ENCODE measurements around the gene FBXO31. TPM values are rescaled to one million over a fixed set of nuclear protein-coding genes. Genes with fewer than 3 reads are reported as not detected.
A peak's percentile ranks its signal among the peaks of the same experiment; 100 is the strongest.

Gene FBXO31
- total and polyA plus RNA-seq, 9 of the 15 experiments (the other 6 are each of a cell fraction or from before 2014, with no cell fraction given): 0.18 to 33.3 (median 10.9) TPM

DNA sequence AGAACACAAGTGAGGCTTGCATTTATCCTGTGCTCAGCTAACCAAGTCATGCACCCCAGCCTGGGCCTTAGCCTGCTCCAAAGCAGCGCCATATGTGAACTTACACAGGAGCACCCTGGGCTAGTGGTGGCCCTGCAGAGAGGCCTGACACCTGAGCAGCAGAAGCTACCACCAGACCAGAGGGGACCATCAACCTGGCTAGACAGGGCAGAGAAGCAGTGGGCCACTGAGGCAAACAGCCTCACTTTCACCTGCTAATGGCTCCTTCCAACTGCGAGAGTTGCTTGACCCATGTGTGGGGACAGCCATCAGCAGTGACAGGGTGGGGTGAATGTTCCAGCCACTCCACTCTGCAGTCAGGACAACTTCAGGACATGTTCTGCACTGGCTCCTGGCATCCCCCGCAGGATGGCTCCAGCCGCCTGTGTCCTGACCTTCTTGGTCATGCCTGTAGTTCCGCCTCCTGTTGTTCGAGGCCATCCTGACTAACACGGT is 63.5 kb downstream of the FBXO31 start:
- POLR2A ChIA-PET: no interaction called here
- in situ Hi-C loops (cut with MboI) (no loop called here), intact Hi-C loops (cut with micrococcal nuclease) (loop anchor here (10.0 kb wide), 1 partner anchor 315 kb away; no protein-coding TSS in a partner anchor)
- TF ChIP-seq GTF2A2 (tag; IDR thresholded peaks at IDR 0.05) (no peak), MAFG (tag; conservative IDR thresholded peaks at IDR 0.05) (no peak), IRF2 (CRISPR knock-in tag; IDR thresholded peaks at IDR 0.05) (no peak)
- TF ChIP-seq, protein P1, sequence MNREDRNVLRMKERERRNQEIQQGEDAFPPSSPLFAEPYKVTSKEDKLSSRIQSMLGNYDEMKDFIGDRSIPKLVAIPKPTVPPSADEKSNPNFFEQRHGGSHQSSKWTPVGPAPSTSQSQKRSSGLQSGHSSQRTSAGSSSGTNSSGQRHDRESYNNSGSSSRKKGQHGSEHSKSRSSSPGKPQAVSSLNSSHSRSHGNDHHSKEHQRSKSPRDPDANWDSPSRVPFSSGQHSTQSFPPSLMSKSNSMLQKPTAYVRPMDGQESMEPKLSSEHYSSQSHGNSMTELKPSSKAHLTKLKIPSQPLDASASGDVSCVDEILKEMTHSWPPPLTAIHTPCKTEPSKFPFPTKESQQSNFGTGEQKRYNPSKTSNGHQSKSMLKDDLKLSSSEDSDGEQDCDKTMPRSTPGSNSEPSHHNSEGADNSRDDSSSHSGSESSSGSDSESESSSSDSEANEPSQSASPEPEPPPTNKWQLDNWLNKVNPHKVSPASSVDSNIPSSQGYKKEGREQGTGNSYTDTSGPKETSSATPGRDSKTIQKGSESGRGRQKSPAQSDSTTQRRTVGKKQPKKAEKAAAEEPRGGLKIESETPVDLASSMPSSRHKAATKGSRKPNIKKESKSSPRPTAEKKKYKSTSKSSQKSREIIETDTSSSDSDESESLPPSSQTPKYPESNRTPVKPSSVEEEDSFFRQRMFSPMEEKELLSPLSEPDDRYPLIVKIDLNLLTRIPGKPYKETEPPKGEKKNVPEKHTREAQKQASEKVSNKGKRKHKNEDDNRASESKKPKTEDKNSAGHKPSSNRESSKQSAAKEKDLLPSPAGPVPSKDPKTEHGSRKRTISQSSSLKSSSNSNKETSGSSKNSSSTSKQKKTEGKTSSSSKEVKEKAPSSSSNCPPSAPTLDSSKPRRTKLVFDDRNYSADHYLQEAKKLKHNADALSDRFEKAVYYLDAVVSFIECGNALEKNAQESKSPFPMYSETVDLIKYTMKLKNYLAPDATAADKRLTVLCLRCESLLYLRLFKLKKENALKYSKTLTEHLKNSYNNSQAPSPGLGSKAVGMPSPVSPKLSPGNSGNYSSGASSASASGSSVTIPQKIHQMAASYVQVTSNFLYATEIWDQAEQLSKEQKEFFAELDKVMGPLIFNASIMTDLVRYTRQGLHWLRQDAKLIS (CRISPR knock-in tag; IDR thresholded peaks at IDR 0.05): no peak
- TF ChIP-seq, protein P2, sequence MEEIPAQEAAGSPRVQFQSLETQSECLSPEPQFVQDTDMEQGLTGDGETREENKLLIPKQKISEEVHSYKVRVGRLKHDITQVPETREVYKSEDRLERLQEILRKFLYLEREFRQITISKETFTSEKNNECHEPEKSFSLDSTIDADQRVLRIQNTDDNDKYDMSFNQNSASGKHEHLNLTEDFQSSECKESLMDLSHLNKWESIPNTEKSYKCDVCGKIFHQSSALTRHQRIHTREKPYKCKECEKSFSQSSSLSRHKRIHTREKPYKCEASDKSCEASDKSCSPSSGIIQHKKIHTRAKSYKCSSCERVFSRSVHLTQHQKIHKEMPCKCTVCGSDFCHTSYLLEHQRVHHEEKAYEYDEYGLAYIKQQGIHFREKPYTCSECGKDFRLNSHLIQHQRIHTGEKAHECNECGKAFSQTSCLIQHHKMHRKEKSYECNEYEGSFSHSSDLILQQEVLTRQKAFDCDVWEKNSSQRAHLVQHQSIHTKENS (CRISPR knock-in tag; IDR thresholded peaks at IDR 0.05): no peak
- TF ChIP-seq, protein P3, sequence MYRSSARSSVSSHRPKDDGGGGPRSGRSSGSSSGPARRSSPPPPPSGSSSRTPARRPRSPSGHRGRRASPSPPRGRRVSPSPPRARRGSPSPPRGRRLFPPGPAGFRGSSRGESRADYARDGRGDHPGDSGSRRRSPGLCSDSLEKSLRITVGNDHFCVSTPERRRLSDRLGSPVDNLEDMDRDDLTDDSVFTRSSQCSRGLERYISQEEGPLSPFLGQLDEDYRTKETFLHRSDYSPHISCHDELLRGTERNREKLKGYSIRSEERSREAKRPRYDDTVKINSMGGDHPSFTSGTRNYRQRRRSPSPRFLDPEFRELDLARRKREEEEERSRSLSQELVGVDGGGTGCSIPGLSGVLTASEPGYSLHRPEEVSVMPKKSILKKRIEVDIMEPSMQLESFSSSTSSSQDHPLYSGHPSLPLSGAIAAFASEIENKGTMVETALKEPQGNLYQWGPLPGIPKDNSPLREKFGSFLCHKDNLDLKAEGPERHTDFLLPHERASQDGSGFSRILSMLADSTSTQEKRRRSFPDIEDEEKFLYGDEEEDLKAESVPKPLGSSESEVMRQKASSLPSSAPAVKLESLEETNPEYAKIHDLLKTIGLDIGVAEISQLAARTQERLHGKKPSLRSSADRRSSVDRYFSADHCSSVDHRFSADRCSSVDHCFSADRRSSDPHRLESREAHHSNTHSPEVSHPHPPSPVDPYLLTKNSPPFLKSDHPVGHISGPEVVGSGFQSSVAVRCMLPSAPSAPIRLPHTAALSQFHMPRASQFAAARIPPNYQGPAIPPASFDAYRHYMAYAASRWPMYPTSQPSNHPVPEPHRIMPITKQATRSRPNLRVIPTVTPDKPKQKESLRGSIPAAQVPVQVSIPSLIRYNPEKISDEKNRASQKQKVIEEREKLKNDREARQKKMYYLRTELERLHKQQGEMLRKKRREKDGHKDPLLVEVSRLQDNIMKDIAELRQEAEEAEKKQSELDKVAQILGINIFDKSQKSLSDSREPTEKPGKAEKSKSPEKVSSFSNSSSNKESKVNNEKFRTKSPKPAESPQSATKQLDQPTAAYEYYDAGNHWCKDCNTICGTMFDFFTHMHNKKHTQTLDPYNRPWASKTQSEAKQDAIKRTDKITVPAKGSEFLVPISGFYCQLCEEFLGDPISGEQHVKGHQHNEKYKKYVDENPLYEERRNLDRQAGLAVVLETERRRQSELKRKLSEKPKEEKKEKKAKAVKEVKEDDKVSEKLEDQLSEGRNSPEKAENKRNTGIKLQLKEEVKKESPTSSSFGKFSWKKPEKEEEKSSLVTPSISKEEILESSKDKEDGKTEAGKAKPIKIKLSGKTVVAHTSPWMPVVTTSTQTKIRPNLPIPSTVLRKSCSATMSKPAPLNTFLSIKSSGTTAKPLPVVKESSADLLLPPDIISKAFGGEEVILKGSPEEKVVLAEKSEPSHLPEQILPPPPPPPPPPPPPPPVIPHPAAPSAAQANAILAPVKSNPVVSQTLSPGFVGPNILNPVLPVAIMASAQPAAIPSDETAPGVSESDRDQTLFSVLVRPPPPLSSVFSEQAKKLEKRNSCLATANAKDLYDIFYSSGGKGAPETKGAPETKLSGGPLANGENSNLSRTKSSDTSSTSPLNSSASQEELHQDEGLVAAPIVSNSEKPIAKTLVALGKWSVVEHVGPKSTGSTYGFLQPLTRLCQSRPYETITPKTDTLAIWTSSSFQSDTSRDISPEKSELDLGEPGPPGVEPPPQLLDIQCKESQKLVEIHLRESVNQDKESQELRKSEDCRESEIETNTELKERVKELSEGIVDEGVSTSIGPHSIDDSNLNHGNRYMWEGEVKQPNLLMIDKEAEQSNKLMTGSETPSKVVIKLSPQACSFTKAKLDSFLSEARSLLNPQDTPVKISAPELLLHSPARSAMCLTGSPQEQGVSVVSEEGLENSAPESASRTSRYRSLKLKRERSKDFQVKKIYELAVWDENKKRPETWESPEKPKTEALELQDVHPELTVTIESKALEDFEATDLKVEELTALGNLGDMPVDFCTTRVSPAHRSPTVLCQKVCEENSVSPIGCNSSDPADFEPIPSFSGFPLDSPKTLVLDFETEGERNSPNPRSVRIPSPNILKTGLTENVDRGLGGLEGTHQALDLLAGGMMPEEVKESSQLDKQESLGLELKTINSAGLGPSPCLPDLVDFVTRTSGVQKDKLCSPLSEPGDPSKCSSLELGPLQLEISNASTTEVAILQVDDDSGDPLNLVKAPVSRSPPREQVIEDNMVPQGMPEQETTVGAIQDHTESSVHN (IDR thresholded peaks at IDR 0.05; ENCODE audit: borderline replicate concordance in 1 of 2, low read depth in 1 of 2): no peak
- TF ChIP-seq, protein P4, sequence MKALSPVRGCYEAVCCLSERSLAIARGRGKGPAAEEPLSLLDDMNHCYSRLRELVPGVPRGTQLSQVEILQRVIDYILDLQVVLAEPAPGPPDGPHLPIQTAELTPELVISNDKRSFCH (CRISPR knock-in tag; IDR thresholded peaks at IDR 0.05): no peak
- TF ChIP-seq, protein P4 (tag; IDR thresholded peaks at IDR 0.05): no peak

More for the DNA sequence above, 63.5 kb downstream of the FBXO31 start:
- no peak for ATAC-seq
- peaks cover 13 to 30% of the 10 kb centered on the region in 2 experiments for H3K4me1 ChIP-seq (replicated peaks in 1 of 2; ENCODE audit: control insufficient read depth in 2 of 2, insufficient read depth in 2 of 2, low read length in 2 of 2)
- peaks cover 22% of the 10 kb centered on the region for H3K79me2 ChIP-seq (ENCODE audit: control insufficient read depth, insufficient read depth, low read length)
- CTCF ChIA-PET (ENCODE audit: low intra/inter-chr PET ratio): no interaction called here
- peaks cover 27% of the 10 kb centered on the region for H3K36me3 ChIP-seq (ENCODE audit: control insufficient read depth, insufficient read depth, low read length)
- no peak overlapping the region for H3K27ac ChIP-seq (ENCODE audit: extremely low read depth, low read depth, low read length)
- no peak overlapping the region for H3K4me3 ChIP-seq
- H3K9me3 ChIP-seq (replicated peaks; ENCODE audit: control insufficient read depth, insufficient read depth, low read depth, low read length): no peaks in the 10 kb centered on the region
- peak; percentile 37 for FAIRE-seq
- no TSS peak for BruUV-seq (replicated peaks)
- no peaks in the 10 kb centered on the region for H3K27me3 ChIP-seq (ENCODE audit: control insufficient read depth in 2 of 2, insufficient read depth in 2 of 2, low read length in 2 of 2)
- no peak overlapping the region for H2AFZ ChIP-seq (ENCODE audit: low read depth, low read length)
- 93% methylated on average over 7 of the region's 7 CpGs for WGBS (ENCODE audit: insufficient coverage, low coverage, missing lambda C conversion rate)
- no peaks in the 10 kb centered on the region for H4K20me1 ChIP-seq (replicated peaks; ENCODE audit: control insufficient read depth, insufficient read depth, low read length)
- peaks cover 2% of the 10 kb centered on the region for H3K9me1 ChIP-seq (ENCODE audit: control insufficient read depth, insufficient read depth, low read length)
- DNase-seq (ENCODE audit: extremely low read depth in 1 of 4, low spot score in 3 of 4): no peak
- peak overlapping the region in 1 of 2 experiments; percentile 3; a peak in 1 of 4 replicates for H3K9ac ChIP-seq (ENCODE audit: insufficient read depth in 1 of 2, low read depth in 2 of 2, low read length in 2 of 2)
- no peak overlapping the region for H3K4me2 ChIP-seq (ENCODE audit: insufficient read depth, low read length)

Data from K562 (cell line).